Smooth muscle cell (in vitro differentiated cells): ENCODE results near the gene KRTAP22-2. TPM values are rescaled to one million over a fixed set of nuclear protein-coding genes. Genes with fewer than 3 reads are reported as not detected.

Experiments
- DNase-seq: peaks from one replicate; lab custom pipeline; 2025; ENCODE audit not compliant: unreplicated experiment; lab: John Stamatoyannopoulos, UW
- H2AFZ ChIP-seq: fragments of 200-600 bp; sonication (generic); 2 replicates; pipeline ENCODE4 v1.6.0; 2016; ENCODE audit warnings: antibody characterized with exemption, low read depth, mild to moderate bottlenecking
- H3F3A ChIP-seq: fragments of 200-600 bp; sonication (generic); 2 replicates; pipeline ENCODE4 v1.6.0; 2017; ENCODE audit warnings: antibody characterized with exemption, low read depth
- H3K27ac ChIP-seq: fragments of 200-600 bp; sonication (generic); 2 replicates; pipeline ENCODE4 v1.5.1; 2016; ENCODE audit warnings: low read depth, mild to moderate bottlenecking
- H3K27me3 ChIP-seq: fragments of 200-600 bp; sonication (generic); 2 replicates; pipeline ENCODE4 v1.6.1; 2016; ENCODE audit warnings: low read depth, mild to moderate bottlenecking
- H3K36me3 ChIP-seq: fragments of 200-600 bp; sonication (generic); 2 replicates; pipeline ENCODE4 v1.5.1; 2016; ENCODE audit warnings: low read depth
- H3K4me1 ChIP-seq: fragments of 200-600 bp; sonication (generic); 2 replicates; pipeline ENCODE4 v1.5.1; 2016; ENCODE audit warnings: low read depth
- H3K4me2 ChIP-seq: fragments of 200-600 bp; sonication (generic); 2 replicates; pipeline ENCODE4 v1.6.0; 2016; ENCODE audit warnings: mild to moderate bottlenecking
- H3K4me3 ChIP-seq: fragments of 200-600 bp; sonication (generic); 2 replicates; pipeline ENCODE4 v1.5.1; 2016; ENCODE audit warnings: mild to moderate bottlenecking
- H3K79me2 ChIP-seq: fragments of 200-600 bp; sonication (generic); 2 replicates; pipeline ENCODE4 v1.6.0; 2016; ENCODE audit warnings: low read depth, mild to moderate bottlenecking
- H3K9ac ChIP-seq: fragments of 200-600 bp; sonication (generic); 2 replicates; pipeline ENCODE4 v1.6.0; 2016; ENCODE audit warnings: low read depth
- H3K9me3 ChIP-seq: fragments of 200-600 bp; sonication (generic); replicated peaks from 2 replicates; pipeline ENCODE4 v1.5.1; 2016; ENCODE audit warnings: low read depth
- H4K20me1 ChIP-seq: fragments of 200-600 bp; sonication (generic); 2 replicates; pipeline ENCODE4 v1.6.0; 2016; ENCODE audit warnings: low read depth
- WGBS: methylation state at CpG from one replicate; pipeline ENCODE4 v1.1.7; 2016; ENCODE audit warnings: low lambda C conversion rate; 5-methylcytosine and 5-hydroxymethylcytosine counted together
- polyA plus RNA-seq: library from polyadenylated mRNA; unstranded; fragments of >200 nt; fragmentation: Nextera tagmentation; extraction: Ambion mirVana; gene quantifications from 2 replicates; pipeline ENCODE4 v1.2.1, GENCODE V29; 2016
- total RNA-seq: library from RNA; depleted of rRNA; stranded (reverse); fragments of >200 nt; gene quantifications from 2 replicates; pipeline ENCODE4 v1.2.3, GENCODE V29; 2014
- TF ChIP-seq, protein P1 (sequence below): fragments of 200-600 bp; sonication (generic); IDR thresholded peaks from 2 replicates; pipeline ENCODE4 v1.5.1; 2017; ENCODE audit warnings: borderline replicate concordance, mild to moderate bottlenecking, antibody characterized with exemption; ENCODE audit not compliant: insufficient read depth, poor library complexity, severe bottlenecking

The KRTAP22-2 gene
- total and polyA plus RNA-seq, 2 experiments from 2014 or later: not detected

- Histone ChIP-seq H3F3A (no peaks in the 10 kb centered on the region), H2AFZ (no peak overlapping the region), H3K9ac (no peak overlapping the region), H3K9me3 (no peaks in the 10 kb centered on the region), H3K4me1 (no peaks in the 10 kb centered on the region), H3K36me3 (no peaks in the 10 kb centered on the region), H3K27me3 (no peaks in the 10 kb centered on the region), H4K20me1 (no peaks in the 10 kb centered on the region), H3K27ac (no peak overlapping the region), H3K4me2 (no peak overlapping the region), H3K79me2 (no peaks in the 10 kb centered on the region), H3K4me3 (no peak overlapping the region)
- TF ChIP-seq, protein P1, sequence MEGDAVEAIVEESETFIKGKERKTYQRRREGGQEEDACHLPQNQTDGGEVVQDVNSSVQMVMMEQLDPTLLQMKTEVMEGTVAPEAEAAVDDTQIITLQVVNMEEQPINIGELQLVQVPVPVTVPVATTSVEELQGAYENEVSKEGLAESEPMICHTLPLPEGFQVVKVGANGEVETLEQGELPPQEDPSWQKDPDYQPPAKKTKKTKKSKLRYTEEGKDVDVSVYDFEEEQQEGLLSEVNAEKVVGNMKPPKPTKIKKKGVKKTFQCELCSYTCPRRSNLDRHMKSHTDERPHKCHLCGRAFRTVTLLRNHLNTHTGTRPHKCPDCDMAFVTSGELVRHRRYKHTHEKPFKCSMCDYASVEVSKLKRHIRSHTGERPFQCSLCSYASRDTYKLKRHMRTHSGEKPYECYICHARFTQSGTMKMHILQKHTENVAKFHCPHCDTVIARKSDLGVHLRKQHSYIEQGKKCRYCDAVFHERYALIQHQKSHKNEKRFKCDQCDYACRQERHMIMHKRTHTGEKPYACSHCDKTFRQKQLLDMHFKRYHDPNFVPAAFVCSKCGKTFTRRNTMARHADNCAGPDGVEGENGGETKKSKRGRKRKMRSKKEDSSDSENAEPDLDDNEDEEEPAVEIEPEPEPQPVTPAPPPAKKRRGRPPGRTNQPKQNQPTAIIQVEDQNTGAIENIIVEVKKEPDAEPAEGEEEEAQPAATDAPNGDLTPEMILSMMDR: no peak
- DNase-seq: no peak
Measured at GRCh38 chr21:30577766-30578165, 12.4 kb downstream of the KRTAP22-2 start.

- TF ChIP-seq, protein P1: no peak
- no peaks in the 10 kb centered on the region for H3K4me1 ChIP-seq
- H3F3A ChIP-seq: no peaks in the 10 kb centered on the region
- no peaks in the 10 kb centered on the region for H3K79me2 ChIP-seq
- no peaks in the 10 kb centered on the region for H3K27me3 ChIP-seq
- no peak for DNase-seq
- no peak overlapping the region for H2AFZ ChIP-seq
- H3K36me3 ChIP-seq: no peaks in the 10 kb centered on the region
- no peak overlapping the region for H3K4me2 ChIP-seq
- no peak overlapping the region for H3K4me3 ChIP-seq
- no peak overlapping the region for H3K27ac ChIP-seq
- H4K20me1 ChIP-seq: no peaks in the 10 kb centered on the region
- H3K9ac ChIP-seq: no peak overlapping the region
- H3K9me3 ChIP-seq: no peaks in the 10 kb centered on the region
Measured at GRCh38 chr21:30567617-30568016, 22.6 kb downstream of the KRTAP22-2 start.

GRCh38 chr21:30563630-30564029 is 26.6 kb downstream of the KRTAP22-2 start:
- H3F3A ChIP-seq: no peaks in the 10 kb centered on the region
- no peak overlapping the region for H3K9ac ChIP-seq
- WGBS: 76% methylated on average over 2 of the region's 2 CpGs
- H3K4me3 ChIP-seq: no peak overlapping the region
- TF ChIP-seq, protein P1: no peak
- no peak overlapping the region for H3K27ac ChIP-seq
- no peak overlapping the region for H3K4me2 ChIP-seq
- DNase-seq: no peak
- H3K4me1 ChIP-seq: no peaks in the 10 kb centered on the region
- no peaks in the 10 kb centered on the region for H3K36me3 ChIP-seq
- no peaks in the 10 kb centered on the region for H3K79me2 ChIP-seq
- H2AFZ ChIP-seq: no peak overlapping the region
- H3K27me3 ChIP-seq: no peaks in the 10 kb centered on the region
- H3K9me3 ChIP-seq: no peaks in the 10 kb centered on the region
- H4K20me1 ChIP-seq: no peaks in the 10 kb centered on the region

DNA sequence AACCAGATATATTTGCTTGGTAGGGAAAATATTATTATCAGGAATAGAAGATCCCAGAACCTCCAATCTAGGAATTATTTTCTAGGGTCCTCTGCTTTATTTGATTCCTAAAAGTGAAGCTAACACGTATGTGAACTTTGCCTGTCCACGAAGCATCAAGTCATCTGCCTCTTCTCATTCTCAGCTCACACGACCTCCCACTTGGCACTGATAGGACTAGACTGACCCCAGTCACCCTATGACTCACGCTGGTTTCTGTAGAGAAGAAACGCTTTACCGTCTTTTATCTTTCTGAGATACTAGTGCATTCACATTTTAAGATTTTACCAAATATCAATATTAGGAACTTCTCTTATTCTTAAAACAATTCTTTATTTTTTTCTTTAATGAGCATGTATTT is 27.1 kb downstream of the KRTAP22-2 start:
- H3K9ac ChIP-seq: no peak overlapping the region
- no peaks in the 10 kb centered on the region for H3K79me2 ChIP-seq
- no peak for DNase-seq
- no peaks in the 10 kb centered on the region for H3F3A ChIP-seq
- H3K4me3 ChIP-seq: no peak overlapping the region
- no peaks in the 10 kb centered on the region for H3K4me1 ChIP-seq
- no peak overlapping the region for H3K27ac ChIP-seq
- no peaks in the 10 kb centered on the region for H3K9me3 ChIP-seq
- no peaks in the 10 kb centered on the region for H3K27me3 ChIP-seq
- 35% methylated on average over 6 of the region's 6 CpGs for WGBS
- H2AFZ ChIP-seq: no peak overlapping the region
- H4K20me1 ChIP-seq: no peaks in the 10 kb centered on the region
- TF ChIP-seq, protein P1: no peak
- H3K36me3 ChIP-seq: no peaks in the 10 kb centered on the region
- H3K4me2 ChIP-seq: no peak overlapping the region
